ENCODE data around the gene REC114. TPM values are rescaled to one million over a fixed set of nuclear protein-coding genes. Genes with fewer than 3 reads are reported as not detected.

REC114 gene
- total and polyA plus RNA-seq, 2 of the 8 experiments (the other 6 are each of a cell fraction or from before 2014, with no cell fraction given), result 0.12 TPM; not detected in 1

DNA sequence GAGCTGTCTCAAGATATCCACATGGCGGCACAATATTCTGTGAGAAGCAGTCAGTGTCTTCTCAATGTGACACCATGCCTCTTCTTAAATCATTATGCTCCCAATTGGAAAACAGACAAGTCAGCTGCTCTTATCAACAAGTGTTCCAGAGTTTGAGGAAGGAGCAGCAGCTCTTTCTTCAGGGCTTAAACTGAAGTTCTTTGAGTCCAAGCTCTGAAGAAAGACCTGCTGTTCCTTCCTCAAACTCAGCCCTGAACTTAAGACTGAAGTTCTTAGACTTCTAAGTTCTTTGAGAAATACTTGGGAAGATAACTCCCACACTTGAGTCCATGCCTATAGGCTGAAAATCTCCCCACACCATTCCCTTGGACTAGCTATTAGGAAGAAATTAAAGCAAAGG, 146.8 kb downstream of the REC114 start:
- H3K27me3 ChIP-seq (replicated peaks in 1 of 4; ENCODE audit: control insufficient read depth in 3 of 4, extremely low read depth in 1 of 4, insufficient read depth in 3 of 4, low read length in 3 of 4), result no peaks in the 10 kb centered on the region
- H3K36me3 ChIP-seq (ENCODE audit: control insufficient read depth in 2 of 4, insufficient read depth in 4 of 4, low read length in 3 of 4), result peaks cover 0 to 27% (median 15%) of the 10 kb centered on the region in 4 experiments; a peak in 6 of 8 replicates
- WGBS, 2 experiments (ENCODE audit: extremely low coverage in 1 of 2, insufficient coverage in 1 of 2, insufficient read length in 1 of 2, insufficient replicate concordance in 2 of 2, low coverage in 1 of 2, low lambda C conversion rate in 2 of 2, missing lambda C conversion rate in 1 of 2), result 83% methylated on average over 1 of the region's 1 CpG; no CpG with 5 or more reads in 1 of the 2 experiments
- no peak overlapping the region for H3K9ac ChIP-seq (replicated peaks in 1 of 4; ENCODE audit: extremely low read depth in 1 of 4, low read depth in 3 of 4, low read length in 3 of 4)
- H3K4ac ChIP-seq (replicated peaks; ENCODE audit: insufficient read length, low read depth, low read length), result no peak overlapping the region
- H3K23me2 ChIP-seq (ENCODE audit: low read depth, low read length), result no peaks in the 10 kb centered on the region
- CTCF ChIA-PET (ENCODE audit: partially characterized antibody), result interaction anchor here (0.6 to 1.7 kb wide), 8 partner anchors 8 to 272 kb away, joined by 3 to 9 read pairs (median 4); no protein-coding TSS in a partner anchor
- no peak overlapping the region for H4K5ac ChIP-seq (ENCODE audit: insufficient read length, low read depth, low read length)
- H2AFZ ChIP-seq (ENCODE audit: low read length), result no peak overlapping the region
- H3K79me2 ChIP-seq (ENCODE audit: control insufficient read depth in 1 of 2, insufficient read depth in 2 of 2, low read length in 2 of 2), result peaks cover 0 to 25% of the 10 kb centered on the region in 2 experiments; a peak in 3 of 4 replicates
- no peak overlapping the region for H2BK12ac ChIP-seq (ENCODE audit: low read depth, low read length)
- H3K4me2 ChIP-seq (ENCODE audit: insufficient read depth in 1 of 2, low read depth in 2 of 2, low read length in 2 of 2), result no peak overlapping the region
- no peak overlapping the region for H3K27ac ChIP-seq (ENCODE audit: low read depth, low read length)
- TF ChIP-seq KDM5A (IDR thresholded peaks at IDR 0.05; ENCODE audit: low read length), result no peak
- TF ChIP-seq POLR2A (IDR thresholded peaks at IDR 0.05; ENCODE audit: control extremely low read depth in 1 of 2, low read depth in 2 of 2, low read length in 2 of 2), result no peak
- TF ChIP-seq TAF1 (IDR thresholded peaks at IDR 0.05; ENCODE audit: low read depth, low read length), result no peak
- no peak for TF ChIP-seq TCF12 (IDR thresholded peaks at IDR 0.05; ENCODE audit: low read depth, low read length)
- no peak for TF ChIP-seq CHD1 (IDR thresholded peaks at IDR 0.05; ENCODE audit: low read depth, low read length)
- no peak for TF ChIP-seq HDAC2 (IDR thresholded peaks at IDR 0.05; ENCODE audit: borderline replicate concordance in 1 of 2, low read depth in 2 of 2, low read length in 2 of 2)
- no peak for TF ChIP-seq PHF8 (conservative IDR thresholded peaks at IDR 0.05; ENCODE audit: low read depth, low read length)
- TF ChIP-seq CEBPB (IDR thresholded peaks at IDR 0.05; ENCODE audit: low read depth, low read length), result no peak
- TF ChIP-seq RBBP5 (IDR thresholded peaks at IDR 0.05; ENCODE audit: borderline replicate concordance, low read depth, low read length), result no peak
- TF ChIP-seq, protein P1, sequence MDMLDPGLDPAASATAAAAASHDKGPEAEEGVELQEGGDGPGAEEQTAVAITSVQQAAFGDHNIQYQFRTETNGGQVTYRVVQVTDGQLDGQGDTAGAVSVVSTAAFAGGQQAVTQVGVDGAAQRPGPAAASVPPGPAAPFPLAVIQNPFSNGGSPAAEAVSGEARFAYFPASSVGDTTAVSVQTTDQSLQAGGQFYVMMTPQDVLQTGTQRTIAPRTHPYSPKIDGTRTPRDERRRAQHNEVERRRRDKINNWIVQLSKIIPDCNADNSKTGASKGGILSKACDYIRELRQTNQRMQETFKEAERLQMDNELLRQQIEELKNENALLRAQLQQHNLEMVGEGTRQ (IDR thresholded peaks at IDR 0.05; ENCODE audit: low read length), result no peak
- no peak for TF ChIP-seq RFX5 (IDR thresholded peaks at IDR 0.05; ENCODE audit: borderline replicate concordance, low read depth, low read length)
- TF ChIP-seq, protein P2, sequence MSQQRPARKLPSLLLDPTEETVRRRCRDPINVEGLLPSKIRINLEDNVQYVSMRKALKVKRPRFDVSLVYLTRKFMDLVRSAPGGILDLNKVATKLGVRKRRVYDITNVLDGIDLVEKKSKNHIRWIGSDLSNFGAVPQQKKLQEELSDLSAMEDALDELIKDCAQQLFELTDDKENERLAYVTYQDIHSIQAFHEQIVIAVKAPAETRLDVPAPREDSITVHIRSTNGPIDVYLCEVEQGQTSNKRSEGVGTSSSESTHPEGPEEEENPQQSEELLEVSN (IDR thresholded peaks at IDR 0.05), result no peak
- TF ChIP-seq CBX8 (IDR thresholded peaks at IDR 0.05; ENCODE audit: borderline replicate concordance, low read depth, low read length), result no peak
- FAIRE-seq (no peak), DNase-seq (ENCODE audit: low read depth in 1 of 2, low spot score in 2 of 2) (no peak)
- H2BK15ac ChIP-seq (ENCODE audit: low read length), result no peak overlapping the region
- no peak overlapping the region for H2AK5ac ChIP-seq (ENCODE audit: low read depth, low read length)
- no peak overlapping the region for H3K14ac ChIP-seq (ENCODE audit: insufficient read length)
- H3K56ac ChIP-seq (replicated peaks; ENCODE audit: insufficient read length, low read depth, low read length), result no peak overlapping the region
- no peaks in the 10 kb centered on the region; a peak in 1 of 7 replicates for H3K4me1 ChIP-seq (replicated peaks in 1 of 4; ENCODE audit: control insufficient read depth in 3 of 4, insufficient read depth in 4 of 4, low read length in 3 of 4)
- no peak overlapping the region for H2BK20ac ChIP-seq (ENCODE audit: low read length)
- H3K23ac ChIP-seq (ENCODE audit: insufficient read length), result no peak overlapping the region
- H2BK5ac ChIP-seq (ENCODE audit: low read depth, low read length), result no peak overlapping the region
- H3K18ac ChIP-seq (ENCODE audit: extremely low read depth, low read length), result no peak overlapping the region
- peaks cover 10 to 19% of the 10 kb centered on the region in 2 experiments for H4K20me1 ChIP-seq (replicated peaks in 1 of 2; ENCODE audit: control insufficient read depth in 1 of 2, insufficient read depth in 2 of 2, low read length in 2 of 2)
- H3K4me3 ChIP-seq (ENCODE audit: extremely low read depth in 1 of 4, insufficient read depth in 2 of 4, low read depth in 3 of 4, low read length in 4 of 4), result no peak overlapping the region
- H4K91ac ChIP-seq (replicated peaks; ENCODE audit: insufficient read length, low read length), result no peak overlapping the region
- H2BK120ac ChIP-seq (replicated peaks; ENCODE audit: low read depth, low read length), result no peak overlapping the region
- H4K8ac ChIP-seq (ENCODE audit: extremely low read depth, insufficient read depth, low read length), result no peak overlapping the region
- H3K79me1 ChIP-seq (ENCODE audit: low read depth, low read length), result peaks cover 2% of the 10 kb centered on the region; the same call in 1 of the 2 replicates
- no peaks in the 10 kb centered on the region for H3K9me3 ChIP-seq (ENCODE audit: insufficient read depth in 2 of 2, low read depth in 1 of 2, low read length in 1 of 2)
- POLR2A ChIA-PET (ENCODE audit: partially characterized antibody), result interaction anchor here (0.8 to 1.2 kb wide), 3 partner anchors 9 to 34 kb away, joined by 4 to 5 read pairs (median 5); no protein-coding TSS in a partner anchor
